ENCODE results near the gene SESN3.
"Not testable (repeated sequence)": the region's sequence is repeated elsewhere in the genome, so short reads cannot be mapped to it uniquely, and the experiment has no call there.

The SESN3 gene

GRCh38 chr11:95136747-95137146 is 94.3 kb downstream of the SESN3 start:
- H2BK5ac ChIP-seq (ENCODE audit: low read depth, low read length, poor library complexity); H3K4me2 ChIP-seq (ENCODE audit: low read length); DNase-seq; H4K91ac ChIP-seq (ENCODE audit: low read depth, low read length); H3K14ac ChIP-seq (ENCODE audit: low read length); H3K9ac ChIP-seq (ENCODE audit: low read length); H2AFZ ChIP-seq (ENCODE audit: insufficient read depth, low read length, poor library complexity); H3K36me3 ChIP-seq (ENCODE audit: control insufficient read depth in 1 of 2, insufficient read depth in 2 of 2, low read length in 2 of 2); H3K18ac ChIP-seq (ENCODE audit: low read length); H3K4me3 ChIP-seq (ENCODE audit: low read depth, low read length); H3K4ac ChIP-seq (ENCODE audit: low read depth, low read length); H3K23ac ChIP-seq (ENCODE audit: low read length); H3K27me3 ChIP-seq (ENCODE audit: insufficient read depth, low read length); H3K4me1 ChIP-seq (ENCODE audit: control insufficient read depth in 1 of 2, insufficient read depth in 2 of 2, low read length in 2 of 2); H2AK5ac ChIP-seq (ENCODE audit: low read length); H3K27ac ChIP-seq (ENCODE audit: low read depth, low read length); H3K79me2 ChIP-seq (ENCODE audit: control insufficient read depth, insufficient read depth, low read length, poor library complexity); H3K9me3 ChIP-seq (ENCODE audit: insufficient read depth, low read depth, low read length); H2BK120ac ChIP-seq (ENCODE audit: insufficient read depth, low read length, poor library complexity); H3K79me1 ChIP-seq (ENCODE audit: low read length); H2BK12ac ChIP-seq (ENCODE audit: low read length); H4K8ac ChIP-seq (ENCODE audit: low read depth, low read length); H4K12ac ChIP-seq (ENCODE audit: low read depth, low read length): not testable (repeated sequence)
- WGBS (ENCODE audit: extremely low coverage, insufficient coverage, insufficient read length), result no CpG with 5 or more reads among the region's 4 CpGs

- no peak overlapping the region for H3K4me3 ChIP-seq (ENCODE audit: low read depth, low read length)
- H2BK12ac ChIP-seq (ENCODE audit: low read length), result peak overlapping the region; percentile 32
- peak overlapping the region; percentile 43 for H4K8ac ChIP-seq (ENCODE audit: low read depth, low read length)
- DNase-seq, result no peak
- no peak overlapping the region for H3K9ac ChIP-seq (ENCODE audit: low read length)
- H4K91ac ChIP-seq (ENCODE audit: low read depth, low read length), result peak overlapping the region; percentile 56
- H3K4ac ChIP-seq (ENCODE audit: low read depth, low read length), result no peak overlapping the region
- no peak overlapping the region for H2AK5ac ChIP-seq (ENCODE audit: low read length)
- no peak overlapping the region for H3K14ac ChIP-seq (ENCODE audit: low read length)
- no peak overlapping the region for H2BK120ac ChIP-seq (ENCODE audit: insufficient read depth, low read length, poor library complexity)
- peaks cover 2 to 8% of the 10 kb centered on the region in 2 experiments for H3K4me1 ChIP-seq (ENCODE audit: control insufficient read depth in 1 of 2, insufficient read depth in 2 of 2, low read length in 2 of 2)
- WGBS (ENCODE audit: extremely low coverage, insufficient coverage, insufficient read length), result no CpG with 5 or more reads among the region's 2 CpGs
- H3K9me3 ChIP-seq (ENCODE audit: insufficient read depth, low read depth, low read length), result no peaks in the 10 kb centered on the region
- no peak overlapping the region for H2AFZ ChIP-seq (ENCODE audit: insufficient read depth, low read length, poor library complexity)
- peaks cover 2% of the 10 kb centered on the region for H3K79me1 ChIP-seq (ENCODE audit: low read length)
- no peak overlapping the region for H3K23ac ChIP-seq (ENCODE audit: low read length)
- H2BK5ac ChIP-seq (ENCODE audit: low read depth, low read length, poor library complexity), result no peak overlapping the region
- H4K12ac ChIP-seq (ENCODE audit: low read depth, low read length), result no peak overlapping the region
- no peak overlapping the region for H3K4me2 ChIP-seq (ENCODE audit: low read length)
- H3K79me2 ChIP-seq (ENCODE audit: control insufficient read depth, insufficient read depth, low read length, poor library complexity), result no peaks in the 10 kb centered on the region
- no peaks in the 10 kb centered on the region for H3K27me3 ChIP-seq (ENCODE audit: insufficient read depth, low read length)
- H3K27ac ChIP-seq (ENCODE audit: low read depth, low read length), result peak overlapping the region; percentile 63
- no peaks in the 10 kb centered on the region for H3K36me3 ChIP-seq (ENCODE audit: control insufficient read depth in 1 of 2, insufficient read depth in 2 of 2, low read length in 2 of 2)
- peak overlapping the region; percentile 17 for H3K18ac ChIP-seq (ENCODE audit: low read length)
Observed at GRCh38 chr11:95135880-95136279, 95.1 kb downstream of the SESN3 start.

DNA sequence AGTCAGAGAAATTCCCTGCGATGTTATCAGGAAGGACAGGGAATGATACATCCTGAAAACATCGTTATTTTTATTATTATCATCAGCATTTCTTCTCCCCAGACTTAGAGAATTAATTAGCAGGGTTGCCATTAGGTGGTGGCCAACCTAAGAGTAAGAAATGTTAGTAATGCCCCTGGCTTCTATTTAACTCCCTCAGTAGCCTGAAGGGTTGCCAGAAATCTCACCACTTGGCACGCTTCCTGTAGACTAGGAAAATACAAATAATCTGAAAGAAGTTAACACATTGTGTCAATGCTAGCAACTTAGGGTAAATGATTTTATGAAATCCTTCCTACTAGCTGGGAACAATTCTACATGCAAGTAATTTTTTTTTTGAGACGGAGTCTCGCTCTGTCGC is 95.8 kb downstream of the SESN3 start:
- H2BK12ac ChIP-seq (ENCODE audit: low read length), result no peak overlapping the region
- H3K79me2 ChIP-seq (ENCODE audit: control insufficient read depth, insufficient read depth, low read length, poor library complexity), result no peaks in the 10 kb centered on the region
- H3K79me1 ChIP-seq (ENCODE audit: low read length), result peaks cover 2% of the 10 kb centered on the region
- peak overlapping the region; percentile 63 for H3K27ac ChIP-seq (ENCODE audit: low read depth, low read length)
- H2BK5ac ChIP-seq (ENCODE audit: low read depth, low read length, poor library complexity), result peak overlapping the region; percentile 30
- DNase-seq, result peak; percentile 30 to 79
- WGBS (ENCODE audit: extremely low coverage, insufficient coverage, insufficient read length), result no CpG with 5 or more reads among the region's 6 CpGs
- no peak overlapping the region for H4K8ac ChIP-seq (ENCODE audit: low read depth, low read length)
- H3K9me3 ChIP-seq (ENCODE audit: insufficient read depth, low read depth, low read length), result no peaks in the 10 kb centered on the region
- no peak overlapping the region for H2AFZ ChIP-seq (ENCODE audit: insufficient read depth, low read length, poor library complexity)
- no peak overlapping the region for H3K4me2 ChIP-seq (ENCODE audit: low read length)
- H3K36me3 ChIP-seq (ENCODE audit: control insufficient read depth in 1 of 2, insufficient read depth in 2 of 2, low read length in 2 of 2), result no peaks in the 10 kb centered on the region
- H3K14ac ChIP-seq (ENCODE audit: low read length), result no peak overlapping the region
- peaks cover 2 to 8% of the 10 kb centered on the region in 2 experiments for H3K4me1 ChIP-seq (ENCODE audit: control insufficient read depth in 1 of 2, insufficient read depth in 2 of 2, low read length in 2 of 2)
- H2AK5ac ChIP-seq (ENCODE audit: low read length), result no peak overlapping the region
- no peak overlapping the region for H3K9ac ChIP-seq (ENCODE audit: low read length)
- H4K12ac ChIP-seq (ENCODE audit: low read depth, low read length), result no peak overlapping the region
- peak overlapping the region; percentile 63 for H2BK120ac ChIP-seq (ENCODE audit: insufficient read depth, low read length, poor library complexity)
- peak overlapping the region; percentile 64 for H4K91ac ChIP-seq (ENCODE audit: low read depth, low read length)
- H3K4me3 ChIP-seq (ENCODE audit: low read depth, low read length), result no peak overlapping the region
- no peak overlapping the region for H3K4ac ChIP-seq (ENCODE audit: low read depth, low read length)
- no peaks in the 10 kb centered on the region for H3K27me3 ChIP-seq (ENCODE audit: insufficient read depth, low read length)
- H3K18ac ChIP-seq (ENCODE audit: low read length), result no peak overlapping the region
- no peak overlapping the region for H3K23ac ChIP-seq (ENCODE audit: low read length)

DNA sequence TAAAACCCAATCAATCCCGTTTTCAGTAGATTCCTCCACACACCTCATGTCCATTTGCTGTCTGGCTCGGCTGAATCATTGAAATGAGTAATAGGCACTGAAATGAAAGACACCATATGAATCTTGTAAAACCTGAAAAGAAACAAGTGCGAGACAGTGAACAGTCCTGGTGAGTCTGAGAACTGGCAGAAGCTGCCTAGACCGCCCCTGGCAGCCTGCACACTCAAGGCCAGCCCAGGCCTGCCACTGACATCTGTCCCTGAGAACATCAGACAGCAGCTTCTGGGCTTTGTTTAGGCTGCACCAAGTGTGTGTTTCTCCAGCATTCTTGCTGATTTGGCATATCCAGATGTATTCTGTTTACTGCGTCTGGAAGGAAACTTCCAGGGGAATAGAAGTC is 96.5 kb downstream of the SESN3 start:
- H3K27ac ChIP-seq (ENCODE audit: low read depth, low read length), result peak overlapping the region; percentile 63
- no peak overlapping the region for H3K4me2 ChIP-seq (ENCODE audit: low read length)
- no peaks in the 10 kb centered on the region for H3K27me3 ChIP-seq (ENCODE audit: insufficient read depth, low read length)
- no peak overlapping the region for H4K91ac ChIP-seq (ENCODE audit: low read depth, low read length)
- H3K79me1 ChIP-seq (ENCODE audit: low read length), result peaks cover 2% of the 10 kb centered on the region
- no peak overlapping the region for H4K8ac ChIP-seq (ENCODE audit: low read depth, low read length)
- H3K4me3 ChIP-seq (ENCODE audit: low read depth, low read length), result no peak overlapping the region
- H3K4me1 ChIP-seq (ENCODE audit: control insufficient read depth in 1 of 2, insufficient read depth in 2 of 2, low read length in 2 of 2), result peaks cover 2 to 8% of the 10 kb centered on the region in 2 experiments
- no peak overlapping the region for H2BK5ac ChIP-seq (ENCODE audit: low read depth, low read length, poor library complexity)
- H3K18ac ChIP-seq (ENCODE audit: low read length), result no peak overlapping the region
- H4K12ac ChIP-seq (ENCODE audit: low read depth, low read length), result no peak overlapping the region
- H2BK12ac ChIP-seq (ENCODE audit: low read length), result no peak overlapping the region
- no peak overlapping the region for H2AFZ ChIP-seq (ENCODE audit: insufficient read depth, low read length, poor library complexity)
- no peak overlapping the region for H2AK5ac ChIP-seq (ENCODE audit: low read length)
- DNase-seq, result peak; percentile 94
- H3K4ac ChIP-seq (ENCODE audit: low read depth, low read length), result no peak overlapping the region
- no CpG with 5 or more reads among the region's 5 CpGs for WGBS (ENCODE audit: extremely low coverage, insufficient coverage, insufficient read length)
- H3K36me3 ChIP-seq (ENCODE audit: control insufficient read depth in 1 of 2, insufficient read depth in 2 of 2, low read length in 2 of 2), result no peaks in the 10 kb centered on the region
- H3K79me2 ChIP-seq (ENCODE audit: control insufficient read depth, insufficient read depth, low read length, poor library complexity), result no peaks in the 10 kb centered on the region
- H2BK120ac ChIP-seq (ENCODE audit: insufficient read depth, low read length, poor library complexity), result no peak overlapping the region
- H3K23ac ChIP-seq (ENCODE audit: low read length), result no peak overlapping the region
- no peak overlapping the region for H3K14ac ChIP-seq (ENCODE audit: low read length)
- no peaks in the 10 kb centered on the region for H3K9me3 ChIP-seq (ENCODE audit: insufficient read depth, low read depth, low read length)
- H3K9ac ChIP-seq (ENCODE audit: low read length), result no peak overlapping the region
